Activated T-cell treated with anti-CD3 and anti-CD28 coated beads for 4 hours (primary cell): ENCODE measurements around the gene ZNF560.
"Not testable (repeated sequence)": the region's sequence is repeated elsewhere in the genome, so short reads cannot be mapped to it uniquely, and the experiment has no call there.

Experiments
- DNase-seq: peaks from one replicate; pipeline ENCODE4 v3.0.0-alpha.2; 2020

Gene ZNF560

DNA sequence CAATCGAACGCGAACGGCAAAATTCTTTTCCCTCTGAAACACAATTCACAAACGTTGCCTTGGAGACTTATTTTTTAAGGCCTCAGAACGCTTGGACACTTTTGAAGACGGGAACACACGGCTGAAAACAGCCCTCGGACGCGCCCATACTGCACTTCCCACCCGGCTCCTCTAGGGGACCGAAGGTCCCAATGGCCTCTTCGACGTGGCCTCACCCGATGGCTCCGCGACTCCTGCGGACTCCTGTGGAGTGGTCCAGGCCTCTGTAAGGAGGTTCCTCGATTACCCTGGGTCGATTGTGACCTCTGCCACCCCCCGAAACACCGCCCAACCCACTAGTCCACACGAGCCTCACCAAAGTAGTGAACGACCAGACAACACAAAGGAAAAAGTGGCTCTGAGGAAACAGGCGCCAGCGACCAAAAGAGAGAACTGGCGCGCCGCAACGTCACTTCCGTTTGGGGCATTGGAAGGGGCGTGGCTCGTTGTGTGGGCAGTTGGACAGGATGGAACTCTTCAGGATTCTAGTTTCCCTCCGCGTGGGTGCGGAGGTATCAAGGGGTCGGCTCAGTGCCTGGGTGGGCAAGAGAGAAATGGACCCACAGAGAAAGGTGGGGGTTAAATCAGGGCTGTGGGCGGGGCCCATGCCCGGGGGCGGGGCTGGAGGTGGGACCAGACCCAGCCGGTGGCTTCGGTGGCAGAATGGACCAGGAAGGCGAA is at the start of gene ZNF560:
ZNF560 (minus strand) TSS at position 434 of the 720 bp plus-strand sequence. CDS start 23,303 bp downstream, outside the sequence.
- no peak for DNase-seq

DNA sequence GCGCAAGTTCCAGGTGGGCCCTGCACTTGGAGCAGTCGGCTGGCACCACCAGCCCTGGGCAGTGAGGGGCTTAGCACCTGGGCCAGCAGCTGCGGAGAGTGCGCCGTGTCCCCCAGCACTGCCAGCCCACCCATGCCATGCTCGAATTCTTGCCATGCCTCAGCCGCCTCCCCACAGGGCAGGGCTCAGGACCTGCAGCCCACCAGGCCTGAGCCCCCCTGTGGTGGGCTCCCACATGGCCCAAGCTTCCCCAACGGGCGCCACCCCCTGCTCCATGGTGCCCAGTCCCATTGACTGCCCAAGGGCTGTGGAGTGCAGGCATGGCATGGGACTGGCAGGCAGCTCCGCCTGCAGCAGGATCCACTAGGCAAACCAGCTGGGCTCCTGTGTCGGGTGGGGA is 49.5 kb upstream of the ZNF560 start:
- DNase-seq = no peak

DNA sequence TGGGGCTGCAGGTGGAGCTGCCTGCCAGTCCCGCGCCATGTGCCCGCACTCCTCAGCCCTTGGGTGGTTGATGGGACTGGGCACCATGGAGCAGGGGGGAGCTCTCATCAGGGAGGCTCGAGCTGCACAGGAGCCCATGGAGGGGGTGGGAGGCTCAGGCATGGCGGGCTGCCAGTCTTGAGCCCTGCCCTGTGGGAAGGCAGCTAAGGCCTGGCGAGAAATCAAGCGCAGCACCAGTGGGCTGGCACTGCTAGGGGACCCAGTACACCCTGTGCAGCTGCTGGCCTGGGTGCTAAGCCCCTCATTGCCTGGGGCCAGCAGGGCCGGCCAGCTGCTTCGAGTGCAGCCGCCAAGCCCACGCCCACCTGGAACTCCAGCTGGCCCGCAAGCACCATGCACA is 42.9 kb upstream of the ZNF560 start:
- DNase-seq = not testable (repeated sequence)

DNA sequence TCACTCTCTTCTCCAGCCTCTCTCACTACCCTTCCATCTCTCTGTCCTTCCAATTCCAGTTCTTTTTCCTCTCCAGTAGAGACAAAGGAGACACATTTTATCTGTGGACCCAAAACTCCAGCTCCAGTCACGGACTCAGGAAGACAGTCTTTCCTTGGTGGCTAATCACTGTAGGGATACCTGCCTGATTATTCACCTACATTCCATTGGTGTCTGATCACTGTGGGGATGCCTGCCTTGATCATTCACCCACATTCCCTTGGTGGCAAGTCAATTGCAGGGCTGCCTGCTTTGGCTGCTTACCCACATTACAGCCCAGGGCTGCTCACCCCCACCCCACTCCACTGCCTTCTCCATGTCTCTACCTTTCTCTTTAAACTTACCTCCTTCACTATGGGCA is 41.5 kb upstream of the ZNF560 start:
- DNase-seq = not testable (repeated sequence)

DNA sequence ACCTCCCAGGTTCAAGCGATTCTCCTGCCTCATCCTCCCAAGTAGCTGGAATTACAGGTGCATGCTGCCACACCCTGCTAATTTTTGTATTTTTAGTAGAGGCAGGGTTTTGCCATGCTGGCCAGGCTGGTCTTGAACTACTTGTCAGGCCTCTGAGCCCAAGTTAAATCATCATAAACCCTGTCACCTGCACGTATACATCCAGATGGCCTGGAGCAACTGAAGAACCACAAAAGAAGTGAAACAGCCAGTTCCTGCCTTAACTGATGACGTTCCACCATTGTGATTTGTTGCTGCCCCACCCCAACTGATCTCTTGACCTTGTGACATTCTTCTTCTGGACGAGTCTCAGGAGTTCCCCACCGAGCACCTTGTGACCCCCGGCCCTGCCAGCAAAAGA is 40.8 kb upstream of the ZNF560 start:
- DNase-seq = not testable (repeated sequence)

DNA sequence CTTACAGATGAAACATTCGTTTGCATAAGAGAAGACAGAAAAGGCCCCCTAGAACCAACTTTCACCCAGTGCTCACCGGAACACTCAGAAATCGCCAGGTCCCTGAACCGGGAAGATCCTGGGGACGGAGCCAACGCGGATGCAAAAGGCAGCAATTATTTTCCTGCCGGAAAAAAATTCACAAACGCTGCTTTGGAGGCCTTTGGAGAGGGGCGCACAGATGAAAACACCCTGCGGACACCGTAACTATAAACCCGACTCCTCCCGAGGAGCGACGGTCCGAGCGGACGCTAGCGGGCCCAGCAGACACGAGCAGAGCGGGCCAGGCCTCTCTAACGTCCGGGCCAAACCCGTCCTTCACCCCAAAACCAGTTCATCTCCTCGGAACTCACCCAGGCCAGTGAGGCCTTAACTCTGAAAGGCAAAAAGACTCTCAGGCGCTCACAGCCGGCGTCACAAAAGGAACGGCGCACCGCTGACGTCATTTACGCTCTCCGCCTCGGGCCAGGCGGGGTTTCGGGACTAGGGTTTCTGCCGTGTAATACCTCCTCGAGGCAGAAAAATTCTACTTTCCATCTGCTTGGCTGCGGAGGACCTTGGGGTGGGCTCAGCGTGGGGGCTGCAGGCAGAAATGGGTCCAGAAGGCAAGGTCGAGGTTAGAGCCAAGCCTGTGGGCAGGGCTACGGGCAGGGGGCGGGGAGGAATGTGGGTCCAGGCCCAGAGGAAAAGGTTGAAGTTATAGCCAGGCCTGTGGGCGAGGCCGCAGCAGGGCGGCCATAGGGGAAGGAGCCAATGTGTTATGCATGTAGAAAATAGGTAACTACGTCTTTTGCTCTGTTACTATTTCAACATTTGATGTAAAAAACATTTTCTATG is 40.0 kb upstream of the ZNF560 start, which contains the start of gene ZNF426:
ZNF426 (minus strand) TSS at position 463 of the 876 bp plus-strand sequence. CDS start 2,413 bp downstream, outside the sequence.
- DNase-seq = peak; percentile 83

DNA sequence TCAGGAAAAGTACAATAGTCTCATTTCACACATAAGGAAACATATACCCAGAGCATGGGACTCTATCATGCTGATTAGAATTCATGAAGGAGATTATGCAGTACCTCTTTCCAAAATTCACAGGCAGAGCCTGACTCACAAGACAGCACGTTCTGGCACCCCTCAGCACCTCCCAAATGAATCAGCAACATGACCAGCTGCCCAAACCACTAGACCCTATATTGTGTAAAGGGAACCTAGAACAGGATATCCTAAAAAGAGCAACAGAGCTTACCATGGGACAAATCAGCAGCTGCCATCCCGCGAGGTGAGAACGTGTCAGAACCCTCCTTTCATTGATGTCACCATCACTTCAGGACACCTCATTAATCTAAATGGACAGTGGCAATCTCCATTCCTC is 37.5 kb upstream of the ZNF560 start:
- DNase-seq = no peak

DNA sequence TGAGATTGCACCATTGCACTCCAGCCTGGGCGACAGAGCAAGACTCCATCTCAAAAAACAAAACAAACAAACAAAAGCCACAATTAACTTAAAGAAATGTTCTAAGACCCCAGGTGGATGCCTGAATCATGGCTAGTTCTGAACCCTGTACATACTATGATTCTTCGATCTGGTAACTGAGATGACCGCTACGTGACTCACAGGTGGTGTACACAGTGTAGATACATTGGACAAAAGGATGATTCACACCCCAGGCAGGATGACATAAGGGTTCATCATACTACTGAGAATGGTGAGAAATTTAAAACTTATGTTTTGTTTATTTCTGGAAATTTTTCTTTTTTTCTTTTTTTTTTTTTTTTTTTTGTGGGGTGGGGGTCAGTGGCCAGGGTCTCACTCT is 33.5 kb upstream of the ZNF560 start:
- no peak for DNase-seq

DNA sequence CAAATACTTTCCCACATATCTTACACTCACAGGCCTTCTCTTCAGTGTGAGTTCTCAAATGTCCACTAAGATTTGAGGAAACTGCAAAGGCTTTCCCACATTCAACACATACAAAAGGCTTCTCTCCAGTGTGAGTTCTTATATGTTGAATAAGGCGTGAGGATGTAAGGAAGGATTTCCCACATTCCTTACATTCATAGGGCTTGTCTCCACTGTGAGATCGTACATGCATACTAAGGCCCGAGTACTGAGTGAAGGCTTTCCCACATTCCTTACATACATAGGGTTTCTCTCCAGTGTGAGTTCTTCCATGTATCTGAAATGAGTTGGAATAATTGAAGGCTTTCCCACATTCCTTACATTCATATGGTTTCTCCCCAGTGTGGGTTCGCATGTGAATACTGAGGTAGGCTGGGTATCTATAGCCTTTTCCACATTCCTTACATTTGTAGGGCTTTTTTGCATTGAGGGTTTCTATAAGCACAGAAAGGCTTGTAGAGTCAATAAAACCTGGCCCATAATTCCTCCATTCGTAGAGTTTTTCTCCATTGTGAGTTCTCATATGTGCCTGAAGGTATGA is 30.4 kb upstream of the ZNF560 start:
- no peak for DNase-seq

DNA sequence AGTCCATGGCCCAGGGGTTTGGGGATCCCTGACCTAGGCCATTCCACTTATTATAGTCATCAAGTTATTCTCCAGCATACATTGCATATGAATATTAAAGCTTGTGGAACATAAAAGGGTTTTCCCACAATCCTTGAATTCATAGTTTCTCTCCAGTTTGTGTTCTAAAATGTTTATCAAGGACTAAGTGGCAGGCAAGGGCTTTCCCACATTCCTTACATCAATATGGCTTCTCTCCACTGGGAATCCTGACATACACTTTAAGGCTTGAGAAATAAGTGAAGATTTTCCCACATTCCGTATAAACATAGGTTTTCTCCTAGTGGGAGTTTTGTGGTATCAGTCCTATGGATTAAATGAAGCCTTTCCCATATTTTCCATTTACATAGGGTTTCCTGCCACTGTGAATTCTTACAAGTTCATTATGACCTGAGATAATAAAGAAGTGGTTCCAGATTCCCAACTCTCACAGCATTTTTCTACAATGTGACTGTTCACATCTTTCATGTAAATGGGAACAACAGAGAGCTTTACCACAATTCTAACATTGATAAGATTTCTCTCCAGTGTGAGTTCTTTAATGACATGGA is 25.6 kb upstream of the ZNF560 start:
- no peak for DNase-seq

DNA sequence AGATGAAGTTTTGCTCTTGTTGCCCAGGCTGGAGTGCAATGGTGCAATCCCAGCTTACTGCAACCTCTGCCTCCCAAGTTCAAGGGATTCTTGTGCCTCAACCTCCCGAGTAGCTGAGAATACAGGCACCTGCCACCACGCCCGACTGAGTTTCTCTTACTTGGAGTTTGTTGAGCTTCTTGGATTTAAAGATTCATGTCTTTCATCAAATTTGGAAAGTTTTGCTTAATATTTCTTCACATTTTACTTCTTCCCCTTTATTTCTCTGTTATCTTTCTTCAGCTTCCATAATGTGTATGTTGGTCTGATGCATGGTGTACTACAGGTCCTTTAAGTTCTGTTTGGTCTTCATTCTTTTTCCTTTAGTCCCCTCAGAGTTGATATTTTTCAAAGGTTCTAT is 8.9 kb upstream of the ZNF560 start:
- DNase-seq = no peak

DNA sequence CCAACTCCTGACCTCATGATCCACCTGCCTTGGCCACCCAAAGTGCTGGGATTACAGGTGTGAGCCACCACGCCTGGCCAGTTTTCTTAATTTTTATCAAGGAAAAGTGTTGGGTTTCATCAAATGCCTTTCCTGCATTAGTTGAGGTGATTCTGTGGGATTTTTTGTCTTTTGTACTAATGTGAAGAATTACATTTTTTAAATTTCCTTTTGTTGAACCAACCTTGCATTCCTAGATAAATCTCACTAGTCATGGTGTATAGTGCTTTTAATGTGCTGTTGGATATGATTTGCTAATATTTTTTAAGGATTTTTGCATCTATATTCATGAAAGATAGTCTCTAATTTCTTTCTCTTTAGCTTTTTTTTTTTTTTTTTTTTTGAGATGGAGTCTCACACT is 2.4 kb upstream of the ZNF560 start:
- DNase-seq = no peak

DNA sequence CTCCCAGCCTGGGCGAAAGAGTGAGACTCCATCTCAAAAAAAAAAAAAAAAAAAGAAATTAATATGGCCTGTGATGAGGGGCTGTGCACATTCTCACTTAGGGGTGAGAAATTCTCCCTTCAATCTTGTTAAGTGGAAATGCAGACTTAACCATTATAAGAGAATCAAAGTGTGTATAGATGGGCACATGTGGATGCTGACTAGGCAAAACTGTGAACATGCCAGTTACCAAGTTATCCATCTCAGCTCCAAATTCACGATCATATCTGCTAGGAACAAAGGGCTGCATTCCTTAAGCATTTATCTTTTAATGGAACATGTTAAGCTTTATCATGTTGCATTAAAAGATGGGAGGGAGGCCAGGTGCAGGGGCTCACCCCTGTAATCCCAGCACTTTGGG is 4.3 kb downstream of the ZNF560 start:
- no peak for DNase-seq

DNA sequence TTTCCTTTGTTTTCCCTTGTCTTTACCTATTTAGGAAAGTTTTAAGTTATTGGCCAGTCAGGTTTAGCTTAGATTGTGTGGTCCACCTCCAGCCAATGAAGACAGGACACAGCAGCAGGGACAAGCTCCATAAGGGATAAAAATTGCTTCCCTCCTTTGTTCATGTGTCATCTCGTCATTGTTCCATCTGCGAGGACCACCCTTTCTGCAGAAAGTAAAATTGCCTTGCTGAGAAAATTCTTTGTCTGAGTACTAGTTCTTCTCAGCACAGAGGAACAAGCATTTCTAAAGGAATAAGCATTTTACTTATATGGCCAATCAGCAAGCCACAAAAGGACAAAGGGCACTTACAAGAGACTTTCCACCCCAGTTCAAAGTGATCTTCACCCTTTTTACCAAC is 11.4 kb downstream of the ZNF560 start:
- DNase-seq = no peak

DNA sequence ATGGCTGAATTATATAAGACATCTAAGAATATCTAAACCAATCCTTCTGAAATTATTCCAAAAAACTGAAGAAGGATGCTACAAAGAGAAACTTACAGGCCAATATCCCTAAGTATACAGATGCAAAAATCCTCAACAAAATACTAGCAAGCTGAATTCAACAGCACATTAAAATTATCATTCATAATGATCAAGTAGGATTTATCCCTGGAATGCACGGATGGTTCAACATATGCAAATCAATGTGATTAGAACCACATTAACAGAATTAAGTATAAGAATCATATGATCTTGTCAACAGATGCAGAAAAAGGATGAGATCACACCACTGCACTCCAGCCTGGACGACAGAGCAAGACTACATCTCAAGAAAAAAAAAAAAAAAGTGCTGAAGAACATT is 13.3 kb downstream of the ZNF560 start:
- no peak for DNase-seq

DNA sequence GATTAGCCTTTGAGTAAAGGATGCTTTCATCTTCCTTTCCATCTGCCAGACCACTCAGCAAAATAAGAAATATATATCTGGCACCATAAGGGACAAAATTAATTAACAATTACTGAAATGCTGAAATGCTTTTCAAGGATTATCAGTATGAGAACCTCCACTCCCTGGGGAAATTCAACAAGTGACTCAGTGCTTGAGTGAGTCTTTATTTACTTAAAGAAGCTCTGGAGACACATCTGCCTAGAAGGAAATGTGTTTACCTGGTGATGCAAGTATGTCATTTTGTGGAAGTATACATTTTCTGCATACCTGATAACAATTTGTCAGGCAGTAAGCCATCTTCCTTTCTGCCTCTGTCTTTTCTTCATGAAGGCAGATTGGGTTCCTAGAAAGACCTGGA is 23.4 kb downstream of the ZNF560 start:
- no peak for DNase-seq

DNA sequence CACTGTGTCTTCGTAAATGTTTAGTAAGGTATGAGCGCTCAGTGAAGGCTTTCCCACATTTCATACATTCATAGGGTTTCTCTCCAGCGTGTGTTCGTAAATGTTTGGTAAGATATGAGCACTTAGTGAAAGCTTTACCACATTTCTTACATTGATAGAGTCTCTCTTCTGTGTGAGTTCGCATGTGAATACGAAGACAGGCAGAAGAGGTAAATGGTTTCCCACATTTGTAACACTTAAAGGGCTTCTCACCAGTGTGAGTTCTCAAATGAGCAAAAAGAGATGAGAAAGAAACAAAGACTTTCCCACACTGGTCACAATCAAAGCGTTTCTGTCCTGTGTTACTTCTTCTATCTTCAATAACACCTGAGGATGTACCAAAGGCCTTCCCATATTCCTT is 31.3 kb downstream of the ZNF560 start:
- no peak for DNase-seq

DNA sequence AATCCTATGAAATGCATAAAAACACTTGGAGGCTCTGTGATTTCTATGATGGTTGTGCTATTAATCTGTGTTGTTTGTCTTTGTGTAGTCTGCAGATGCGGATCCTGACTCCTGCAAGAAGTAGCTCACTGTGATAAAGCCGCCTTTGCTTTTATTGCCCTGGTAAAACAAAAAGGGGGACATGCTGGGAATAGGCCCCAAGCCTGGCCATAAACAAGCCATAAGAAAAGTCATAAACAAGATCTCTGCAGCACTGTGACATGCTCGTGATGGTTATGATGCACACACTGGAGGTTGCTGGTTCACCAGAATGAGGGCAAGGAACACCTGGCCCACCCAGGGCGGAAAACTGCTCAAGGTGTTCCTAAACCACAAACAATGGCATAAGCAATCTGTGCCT is 36.5 kb downstream of the ZNF560 start:
- no peak for DNase-seq

DNA sequence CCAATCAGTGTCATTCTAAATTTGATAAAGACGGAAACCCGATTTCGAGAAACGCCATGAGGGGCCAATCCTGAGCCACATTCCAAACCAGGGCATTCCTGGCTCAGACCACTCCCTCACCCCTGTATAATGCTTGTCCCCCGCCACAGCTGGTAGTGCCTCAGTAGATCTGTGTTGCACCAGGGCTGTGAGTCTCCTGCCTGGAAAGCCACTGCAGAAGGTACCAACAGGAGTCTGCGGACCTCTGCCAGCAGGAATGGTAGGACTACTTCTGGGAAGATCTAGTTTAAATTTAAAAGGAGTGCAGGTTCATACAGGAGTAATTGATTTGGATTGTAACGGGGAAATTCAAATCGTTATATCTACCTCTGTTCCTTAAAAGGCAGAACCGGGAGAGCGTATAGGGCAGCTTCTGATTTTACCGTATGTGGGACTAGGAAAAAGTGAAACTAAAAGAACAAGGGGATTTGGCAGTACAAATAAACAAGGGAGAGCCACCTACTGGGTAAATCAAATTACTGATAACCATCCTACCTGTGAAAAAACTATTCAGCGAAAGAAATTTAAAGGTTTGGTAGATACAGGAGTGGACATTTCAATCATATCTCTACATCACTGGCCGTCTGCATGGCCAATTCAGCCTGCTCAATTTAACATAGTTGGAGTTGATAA is 42.3 kb downstream of the ZNF560 start:
- DNase-seq = no peak

DNA sequence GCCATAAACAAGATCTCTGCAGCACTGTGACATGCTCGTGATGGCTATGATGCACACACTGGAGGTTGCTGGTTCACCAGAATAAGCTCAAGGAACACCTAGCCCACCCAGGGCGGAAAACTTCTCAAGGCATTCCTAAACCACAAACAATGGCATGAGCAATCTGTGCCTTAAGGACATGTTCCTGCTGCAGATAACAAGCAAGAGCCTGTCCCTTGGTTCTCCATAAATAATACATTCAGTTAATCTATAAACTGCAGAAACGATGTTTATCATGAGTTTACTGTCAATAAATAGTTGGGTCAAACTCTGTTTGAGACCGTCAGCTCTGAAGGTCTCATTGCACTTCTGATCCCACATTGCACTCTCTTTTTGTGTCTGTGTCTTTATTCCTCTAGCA is 44.5 kb downstream of the ZNF560 start:
- no peak for DNase-seq

DNA sequence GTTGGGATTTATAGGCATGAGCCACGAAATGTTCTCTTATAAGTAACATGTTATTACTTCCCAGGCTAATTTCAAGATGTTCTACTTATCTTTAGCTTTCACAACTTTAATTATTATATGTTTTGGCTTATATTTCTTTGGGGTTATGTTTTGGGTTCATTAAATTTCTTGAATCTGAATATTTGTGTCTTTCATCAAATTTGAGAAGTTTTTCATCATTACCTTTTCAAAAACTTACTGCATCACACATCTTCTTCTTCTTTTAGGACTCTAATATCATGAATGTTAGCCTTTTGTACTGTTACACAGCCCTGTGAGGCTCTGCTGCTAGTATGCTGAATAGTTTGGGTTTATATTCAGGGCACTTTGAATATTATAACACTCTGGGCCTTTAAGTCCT is 53.4 kb downstream of the ZNF560 start:
- DNase-seq = no peak

DNA sequence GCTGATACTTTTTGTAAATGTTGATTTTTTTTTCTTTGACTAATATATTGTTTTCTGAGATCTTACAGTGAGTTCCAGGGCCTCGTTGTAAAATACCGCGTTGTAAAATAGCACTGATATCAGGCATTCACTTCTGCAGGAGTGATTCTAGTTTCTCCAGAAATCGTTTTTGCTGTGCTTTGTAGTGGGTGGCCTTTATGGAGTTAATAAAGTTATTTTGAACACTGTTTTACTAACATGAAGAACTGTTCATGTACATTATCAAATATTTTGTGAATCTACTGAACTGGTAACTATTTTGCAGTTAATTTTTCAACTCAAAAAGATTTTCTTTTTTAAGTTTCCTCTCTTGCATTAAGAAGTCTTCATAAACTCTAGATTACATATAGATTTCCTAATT is 62.1 kb downstream of the ZNF560 start:
- DNase-seq = no peak
